ENCODE results near the gene HOXA13. TPM values are rescaled to one million over a fixed set of nuclear protein-coding genes. Genes with fewer than 3 reads are reported as not detected.
A peak's percentile ranks its signal among the peaks of the same experiment; 100 is the strongest.

Gene HOXA13
- polyA plus RNA-seq, 1 of the 3 experiments (the other 2 are of a cell fraction): not detected

GRCh38 chr7:27152816-27153442, 47.0 kb downstream of the HOXA13 start:
- ChIA-PET POLR2A (no interaction called here), CTCF (interaction anchor here (0.6 to 11.7 kb wide), 12 partner anchors 5 to 504 kb away, joined by 3 to 270 read pairs (median 6); partner anchors contain the start of genes HOXA10, HOXA3, HOXA5 and HOXA6)
- DNase-seq: peak; percentile 43
- peaks cover 6% of the 10 kb centered on the region; the same call in 1 of the 2 replicates for H4K20me1 ChIP-seq (ENCODE audit: insufficient read depth)
- no peak overlapping the region for H3K9ac ChIP-seq
- H3K36me3 ChIP-seq (replicated peaks in 1 of 2; ENCODE audit: control insufficient read depth in 1 of 2, insufficient read depth in 2 of 2, low read length in 1 of 2): no peaks in the 10 kb centered on the region
- H3K9me2 ChIP-seq: no peaks in the 10 kb centered on the region
- H3K27me3 ChIP-seq (ENCODE audit: insufficient read depth): peaks cover 100% of the 10 kb centered on the region
- H3K4me2 ChIP-seq: no peak overlapping the region
- TF ChIP-seq MEF2A (IDR thresholded peaks at IDR 0.05; ENCODE audit: borderline replicate concordance, low read depth) (no peak), RXRA (IDR thresholded peaks at IDR 0.05; ENCODE audit: borderline replicate concordance, low read depth) (no peak), IRF3 (IDR thresholded peaks at IDR 0.05; ENCODE audit: low read depth, low read length) (no peak), FOXJ3 (CRISPR knock-in tag; IDR thresholded peaks at IDR 0.05) (no peak), POLR2AphosphoS5 (IDR thresholded peaks at IDR 0.05; ENCODE audit: low read depth, low read length) (no peak), MAX (IDR thresholded peaks at IDR 0.05; ENCODE audit: low read depth) (no peak), TAF1 (IDR thresholded peaks at IDR 0.05; ENCODE audit: borderline replicate concordance, low read depth, low read length) (no peak), NFIC (IDR thresholded peaks at IDR 0.05; ENCODE audit: borderline replicate concordance) (no peak), YY1 (IDR thresholded peaks at IDR 0.05; ENCODE audit: low read depth) (no peak), EP300 (IDR thresholded peaks at IDR 0.05; ENCODE audit: borderline replicate concordance in 1 of 2, low read depth in 1 of 2, low read length in 1 of 2) (no peak), TCF12 (IDR thresholded peaks at IDR 0.05) (no peak), FOSL2 (IDR thresholded peaks at IDR 0.05; ENCODE audit: borderline replicate concordance, low read depth) (no peak)
- TF ChIP-seq, protein P1, sequence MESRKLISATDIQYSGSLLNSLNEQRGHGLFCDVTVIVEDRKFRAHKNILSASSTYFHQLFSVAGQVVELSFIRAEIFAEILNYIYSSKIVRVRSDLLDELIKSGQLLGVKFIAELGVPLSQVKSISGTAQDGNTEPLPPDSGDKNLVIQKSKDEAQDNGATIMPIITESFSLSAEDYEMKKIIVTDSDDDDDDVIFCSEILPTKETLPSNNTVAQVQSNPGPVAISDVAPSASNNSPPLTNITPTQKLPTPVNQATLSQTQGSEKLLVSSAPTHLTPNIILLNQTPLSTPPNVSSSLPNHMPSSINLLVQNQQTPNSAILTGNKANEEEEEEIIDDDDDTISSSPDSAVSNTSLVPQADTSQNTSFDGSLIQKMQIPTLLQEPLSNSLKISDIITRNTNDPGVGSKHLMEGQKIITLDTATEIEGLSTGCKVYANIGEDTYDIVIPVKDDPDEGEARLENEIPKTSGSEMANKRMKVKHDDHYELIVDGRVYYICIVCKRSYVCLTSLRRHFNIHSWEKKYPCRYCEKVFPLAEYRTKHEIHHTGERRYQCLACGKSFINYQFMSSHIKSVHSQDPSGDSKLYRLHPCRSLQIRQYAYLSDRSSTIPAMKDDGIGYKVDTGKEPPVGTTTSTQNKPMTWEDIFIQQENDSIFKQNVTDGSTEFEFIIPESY (IDR thresholded peaks at IDR 0.05; ENCODE audit: borderline replicate concordance, low read depth): no peak
- H3K4me1 ChIP-seq (ENCODE audit: control insufficient read depth in 1 of 2, insufficient read depth in 2 of 2, low read depth in 1 of 2, low read length in 1 of 2): peaks cover 0 to 9% of the 10 kb centered on the region in 2 experiments; a peak in 1 of 4 replicates
- H3K79me2 ChIP-seq (ENCODE audit: insufficient read depth): no peaks in the 10 kb centered on the region
- H3K27ac ChIP-seq (ENCODE audit: low read depth in 2 of 2, low read length in 1 of 2): no peak overlapping the region
- H2AFZ ChIP-seq (ENCODE audit: low read depth): no peak overlapping the region
- no peak overlapping the region for H3K4me3 ChIP-seq (ENCODE audit: low read depth in 2 of 2, low read length in 1 of 2)
- no peaks in the 10 kb centered on the region for H3F3A ChIP-seq (replicated peaks; ENCODE audit: insufficient read depth)
- 20% methylated on average over 22 of the region's 22 CpGs for WGBS (ENCODE audit: low lambda C conversion rate)
- no peaks in the 10 kb centered on the region for H3K9me3 ChIP-seq

Measured in SK-N-SH (cell line).